ENCODE measurements around the gene C4orf50. TPM values are rescaled to one million over a fixed set of nuclear protein-coding genes. Genes with fewer than 3 reads are reported as not detected.

C4orf50 gene
- total and polyA plus RNA-seq, 2 of the 13 experiments (the other 11 are each of a cell fraction or from before 2014, with no cell fraction given): not detected

DNA sequence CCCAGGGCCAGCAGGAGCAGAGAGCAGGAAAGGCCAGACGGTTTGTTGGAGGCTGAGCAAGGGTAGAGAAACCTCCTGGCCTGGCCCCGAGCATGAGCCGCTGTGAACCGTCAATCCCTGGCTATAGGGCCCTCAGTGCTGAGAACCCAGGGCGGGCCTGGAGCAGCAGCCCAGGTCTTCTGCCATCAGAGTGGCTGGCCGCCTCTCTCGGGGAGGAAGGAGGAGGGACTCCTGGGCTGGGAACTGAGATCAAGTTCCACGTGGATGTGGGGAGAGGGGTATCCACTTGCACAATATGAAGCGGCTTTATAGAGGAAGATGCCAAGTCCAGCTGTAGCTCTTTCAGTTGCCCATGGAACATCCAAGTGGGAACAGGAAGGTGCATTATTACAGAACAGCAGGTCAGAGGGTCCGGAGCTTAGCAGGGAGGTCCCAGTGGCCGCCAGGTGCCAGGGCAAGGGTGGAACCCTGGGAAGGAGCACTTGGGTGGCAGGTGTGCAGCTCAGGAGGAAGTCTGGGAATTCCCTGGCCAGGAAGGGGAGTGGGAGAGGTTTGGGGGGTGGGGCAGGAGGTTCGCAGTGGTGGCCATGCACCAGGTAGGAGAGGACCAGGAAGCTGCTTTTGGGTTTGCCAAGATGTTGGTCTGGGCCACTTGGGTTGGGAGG lies 93.6 kb downstream of the C4orf50 start:
- no peak for FAIRE-seq
- 3% methylated on average over 8 of the region's 12 CpGs for WGBS (ENCODE audit: low lambda C conversion rate)
- no peaks in the 10 kb centered on the region for H3K4me1 ChIP-seq (ENCODE audit: insufficient read depth, low read length)
- TF ChIP-seq FOXO1 (CRISPR knock-in tag; IDR thresholded peaks at IDR 0.05): no peak
- no peak for TF ChIP-seq ESRRA (CRISPR knock-in tag; IDR thresholded peaks at IDR 0.05; ENCODE audit: low read depth)
- TF ChIP-seq STAT6 (CRISPR knock-in tag; IDR thresholded peaks at IDR 0.05; ENCODE audit: borderline replicate concordance): no peak
- TF ChIP-seq, protein P1, sequence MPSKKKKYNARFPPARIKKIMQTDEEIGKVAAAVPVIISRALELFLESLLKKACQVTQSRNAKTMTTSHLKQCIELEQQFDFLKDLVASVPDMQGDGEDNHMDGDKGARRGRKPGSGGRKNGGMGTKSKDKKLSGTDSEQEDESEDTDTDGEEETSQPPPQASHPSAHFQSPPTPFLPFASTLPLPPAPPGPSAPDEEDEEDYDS (CRISPR knock-in tag; IDR thresholded peaks at IDR 0.05): no peak
- TF ChIP-seq RBM22 (optimal IDR thresholded peaks at IDR 0.05; ENCODE audit: low read length): no peak
- TF ChIP-seq U2AF2 (IDR thresholded peaks at IDR 0.05; ENCODE audit: low read depth, low read length): no peak
- TF ChIP-seq, protein P2, sequence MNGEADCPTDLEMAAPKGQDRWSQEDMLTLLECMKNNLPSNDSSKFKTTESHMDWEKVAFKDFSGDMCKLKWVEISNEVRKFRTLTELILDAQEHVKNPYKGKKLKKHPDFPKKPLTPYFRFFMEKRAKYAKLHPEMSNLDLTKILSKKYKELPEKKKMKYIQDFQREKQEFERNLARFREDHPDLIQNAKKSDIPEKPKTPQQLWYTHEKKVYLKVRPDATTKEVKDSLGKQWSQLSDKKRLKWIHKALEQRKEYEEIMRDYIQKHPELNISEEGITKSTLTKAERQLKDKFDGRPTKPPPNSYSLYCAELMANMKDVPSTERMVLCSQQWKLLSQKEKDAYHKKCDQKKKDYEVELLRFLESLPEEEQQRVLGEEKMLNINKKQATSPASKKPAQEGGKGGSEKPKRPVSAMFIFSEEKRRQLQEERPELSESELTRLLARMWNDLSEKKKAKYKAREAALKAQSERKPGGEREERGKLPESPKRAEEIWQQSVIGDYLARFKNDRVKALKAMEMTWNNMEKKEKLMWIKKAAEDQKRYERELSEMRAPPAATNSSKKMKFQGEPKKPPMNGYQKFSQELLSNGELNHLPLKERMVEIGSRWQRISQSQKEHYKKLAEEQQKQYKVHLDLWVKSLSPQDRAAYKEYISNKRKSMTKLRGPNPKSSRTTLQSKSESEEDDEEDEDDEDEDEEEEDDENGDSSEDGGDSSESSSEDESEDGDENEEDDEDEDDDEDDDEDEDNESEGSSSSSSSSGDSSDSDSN (CRISPR knock-in tag; IDR thresholded peaks at IDR 0.05): no peak
- no peak for TF ChIP-seq MED13 (CRISPR knock-in tag; IDR thresholded peaks at IDR 0.05)
- TF ChIP-seq, protein P3, sequence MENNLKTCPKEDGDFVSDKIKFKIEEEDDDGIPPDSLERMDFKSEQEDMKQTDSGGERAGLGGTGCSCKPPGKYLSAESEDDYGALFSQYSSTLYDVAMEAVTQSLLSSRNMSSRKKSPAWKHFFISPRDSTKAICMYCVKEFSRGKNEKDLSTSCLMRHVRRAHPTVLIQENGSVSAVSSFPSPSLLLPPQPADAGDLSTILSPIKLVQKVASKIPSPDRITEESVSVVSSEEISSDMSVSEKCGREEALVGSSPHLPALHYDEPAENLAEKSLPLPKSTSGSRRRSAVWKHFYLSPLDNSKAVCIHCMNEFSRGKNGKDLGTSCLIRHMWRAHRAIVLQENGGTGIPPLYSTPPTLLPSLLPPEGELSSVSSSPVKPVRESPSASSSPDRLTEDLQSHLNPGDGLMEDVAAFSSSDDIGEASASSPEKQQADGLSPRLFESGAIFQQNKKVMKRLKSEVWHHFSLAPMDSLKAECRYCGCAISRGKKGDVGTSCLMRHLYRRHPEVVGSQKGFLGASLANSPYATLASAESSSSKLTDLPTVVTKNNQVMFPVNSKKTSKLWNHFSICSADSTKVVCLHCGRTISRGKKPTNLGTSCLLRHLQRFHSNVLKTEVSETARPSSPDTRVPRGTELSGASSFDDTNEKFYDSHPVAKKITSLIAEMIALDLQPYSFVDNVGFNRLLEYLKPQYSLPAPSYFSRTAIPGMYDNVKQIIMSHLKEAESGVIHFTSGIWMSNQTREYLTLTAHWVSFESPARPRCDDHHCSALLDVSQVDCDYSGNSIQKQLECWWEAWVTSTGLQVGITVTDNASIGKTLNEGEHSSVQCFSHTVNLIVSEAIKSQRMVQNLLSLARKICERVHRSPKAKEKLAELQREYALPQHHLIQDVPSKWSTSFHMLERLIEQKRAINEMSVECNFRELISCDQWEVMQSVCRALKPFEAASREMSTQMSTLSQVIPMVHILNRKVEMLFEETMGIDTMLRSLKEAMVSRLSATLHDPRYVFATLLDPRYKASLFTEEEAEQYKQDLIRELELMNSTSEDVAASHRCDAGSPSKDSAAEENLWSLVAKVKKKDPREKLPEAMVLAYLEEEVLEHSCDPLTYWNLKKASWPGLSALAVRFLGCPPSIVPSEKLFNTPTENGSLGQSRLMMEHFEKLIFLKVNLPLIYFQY (CRISPR knock-in tag; IDR thresholded peaks at IDR 0.05; ENCODE audit: borderline replicate concordance): no peak
- no peak for TF ChIP-seq SRSF9 (IDR thresholded peaks at IDR 0.05; ENCODE audit: borderline replicate concordance, insufficient read depth, low read depth, low read length, poor library complexity, severe bottlenecking)
- no peak for TF ChIP-seq NR1H2 (CRISPR knock-in tag; IDR thresholded peaks at IDR 0.05; ENCODE audit: borderline replicate concordance, low read depth)
- TF ChIP-seq MEF2D (CRISPR knock-in tag; IDR thresholded peaks at IDR 0.05): no peak
- TF ChIP-seq ZNF576 (CRISPR knock-in tag; IDR thresholded peaks at IDR 0.05): no peak

More for the DNA sequence above, 93.6 kb downstream of the C4orf50 start:
- DNase-seq (ENCODE audit: low spot score) (no peak), ATAC-seq (no peak)
- BruUV-seq (replicated peaks): no TSS peak
- H3K79me2 ChIP-seq (ENCODE audit: insufficient read depth, low read length): no peaks in the 10 kb centered on the region
- H3K4me2 ChIP-seq (ENCODE audit: low read depth, low read length): no peak overlapping the region
- H3K4me3 ChIP-seq (replicated peaks in 1 of 3; ENCODE audit: insufficient read depth in 1 of 3, low read depth in 2 of 3, low read length in 3 of 3): no peak overlapping the region
- ChIA-PET POLR2A (no interaction called here), CTCF (ENCODE audit: low intra/inter-chr PET ratio, low total read pairs) (no interaction called here)
- H4K20me1 ChIP-seq (ENCODE audit: insufficient read depth, low read length): no peaks in the 10 kb centered on the region
- no peaks in the 10 kb centered on the region for H3K36me3 ChIP-seq (replicated peaks in 1 of 2; ENCODE audit: control insufficient read depth in 1 of 2, insufficient read depth in 2 of 2, low read length in 2 of 2)
- intact Hi-C loops (cut with micrococcal nuclease; ENCODE audit: unreplicated experiment) (no loop called here), in situ Hi-C loops (cut with HindIII; ENCODE audit: extremely low pct_ligation_motif_present, low pct_unique_long_range_greater_than_20kb) (no loop called here)
- no peak overlapping the region for H3K9ac ChIP-seq (ENCODE audit: insufficient read depth, low read depth, low read length)
- peaks cover 4 to 28% of the 10 kb centered on the region in 2 experiments; a peak in 3 of 5 replicates for H3K27me3 ChIP-seq (ENCODE audit: control insufficient read depth in 1 of 2, insufficient read depth in 2 of 2, low read length in 2 of 2)
- H3K9me3 ChIP-seq (ENCODE audit: low read length): no peaks in the 10 kb centered on the region
- H2AFZ ChIP-seq (ENCODE audit: low read length): no peak overlapping the region
- no peak overlapping the region for H3K27ac ChIP-seq (ENCODE audit: extremely low read length, insufficient read depth, low read length)

Measured in HepG2 (cell line).